HG03064 (cell line): Measurements from ENCODE around the gene ETS1.

Source experiments
- ATAC-seq: cut with Tn5 transposase; IDR thresholded peaks from one replicate; pipeline ENCODE4 v1.9.1; 2021; ENCODE audit warnings: low read depth; ENCODE audit not compliant: unreplicated experiment

ETS1 gene

DNA sequence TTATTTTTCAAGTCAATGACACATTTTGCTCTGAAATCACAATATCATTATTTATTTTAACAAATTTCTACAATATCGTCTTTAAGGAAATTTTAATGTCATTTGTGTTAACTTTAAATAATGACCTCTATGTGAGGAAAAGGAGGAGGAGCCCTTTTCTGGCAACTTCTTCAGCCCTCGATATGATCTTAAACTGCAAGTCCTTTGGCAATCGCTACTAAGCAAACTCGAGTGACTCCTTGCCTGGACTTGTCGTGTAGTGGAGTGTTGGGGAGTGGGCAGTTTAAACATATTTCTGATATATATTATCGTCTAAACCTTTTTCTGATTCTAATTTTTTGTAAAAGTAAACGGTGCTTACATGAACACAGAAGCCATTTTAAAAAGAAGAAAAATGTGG lies 16.7 kb downstream of the ETS1 start:
- no peak for ATAC-seq

DNA sequence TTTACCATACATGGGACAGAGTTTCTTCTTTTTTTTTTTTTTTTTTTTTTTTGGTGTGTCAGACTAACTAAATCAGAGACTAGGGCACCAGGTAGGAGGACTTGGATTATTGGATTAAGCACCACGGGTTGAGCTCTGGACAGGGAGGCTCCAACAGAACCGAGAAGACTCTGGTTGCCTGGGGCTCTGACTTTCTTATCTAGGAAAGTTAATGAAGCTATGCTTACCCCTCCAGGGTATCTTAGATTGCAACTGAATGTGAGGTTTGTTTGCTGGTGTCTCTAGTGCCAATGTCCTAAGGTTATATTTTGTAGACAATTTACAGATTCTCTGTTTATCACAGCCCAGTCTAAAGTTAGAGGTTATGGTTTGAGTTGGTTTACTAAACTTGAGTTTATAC lies 18.1 kb downstream of the ETS1 start:
- ATAC-seq: no peak

DNA sequence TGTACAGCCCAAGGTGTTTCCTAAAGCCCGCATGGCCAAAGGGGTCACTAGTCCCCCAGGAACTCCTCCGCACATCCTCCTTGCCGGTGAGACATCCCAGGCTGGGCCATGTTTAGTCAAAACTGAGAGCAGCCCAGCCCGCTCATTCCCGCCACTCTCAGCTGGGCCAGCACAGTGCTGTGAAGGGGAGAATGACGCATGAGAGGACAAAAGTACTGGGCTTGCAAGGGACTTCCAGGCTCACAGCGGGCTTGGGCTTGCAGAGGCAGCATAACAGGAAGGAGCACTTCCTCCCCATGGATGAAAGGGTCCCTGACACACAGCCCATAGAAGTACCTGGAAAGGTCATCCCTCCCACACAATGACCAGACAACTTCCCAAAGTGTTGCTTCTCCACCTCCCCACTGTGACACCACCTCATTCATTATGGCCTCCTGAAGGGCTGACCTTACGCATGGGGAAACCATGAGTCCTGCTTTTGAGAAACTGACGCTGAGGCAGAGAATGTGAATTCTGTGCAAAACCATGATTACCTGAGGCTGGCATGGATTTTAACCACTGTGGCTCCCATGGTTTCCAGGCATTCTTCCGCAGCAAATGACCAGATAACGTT lies 19.1 kb downstream of the ETS1 start:
- ATAC-seq: no peak

DNA sequence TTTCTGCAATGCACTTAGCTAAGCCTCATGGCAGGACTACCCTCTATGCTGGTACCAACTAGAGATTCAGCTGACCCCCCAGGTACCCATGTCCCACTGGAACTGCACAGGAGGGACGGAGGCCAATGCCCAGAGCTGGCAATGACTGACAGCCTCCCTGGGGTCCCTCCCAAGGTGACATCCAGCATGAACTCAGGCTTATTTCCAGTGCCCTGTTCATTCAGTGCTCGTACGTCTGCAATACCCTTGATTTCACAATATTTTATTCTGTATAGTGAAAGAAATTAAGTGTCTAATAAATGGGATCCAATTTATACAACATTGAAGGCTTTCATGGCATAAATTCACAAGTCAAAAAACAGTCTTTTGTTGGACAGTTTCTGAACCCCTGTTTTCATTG lies 20.2 kb downstream of the ETS1 start:
- no peak for ATAC-seq

DNA sequence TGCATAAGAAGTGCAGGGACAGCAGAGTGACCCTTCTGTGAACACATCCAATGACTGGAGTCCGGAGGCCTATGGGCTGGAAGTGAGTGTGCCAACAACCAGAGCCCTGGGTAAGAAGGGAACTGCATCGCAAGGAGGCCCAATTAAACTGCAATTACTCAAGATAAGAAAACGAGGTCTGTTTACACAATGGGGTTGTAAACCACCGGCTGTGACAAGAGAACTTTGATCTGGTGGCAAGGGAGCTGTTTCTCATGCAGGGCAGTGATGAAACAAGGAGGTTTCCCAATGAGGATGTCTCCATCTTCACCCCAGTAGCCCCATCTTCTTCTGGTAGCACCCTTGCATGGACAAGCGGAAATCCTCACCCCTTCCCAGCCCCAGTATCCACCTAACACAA lies 21.5 kb downstream of the ETS1 start:
- no peak for ATAC-seq

DNA sequence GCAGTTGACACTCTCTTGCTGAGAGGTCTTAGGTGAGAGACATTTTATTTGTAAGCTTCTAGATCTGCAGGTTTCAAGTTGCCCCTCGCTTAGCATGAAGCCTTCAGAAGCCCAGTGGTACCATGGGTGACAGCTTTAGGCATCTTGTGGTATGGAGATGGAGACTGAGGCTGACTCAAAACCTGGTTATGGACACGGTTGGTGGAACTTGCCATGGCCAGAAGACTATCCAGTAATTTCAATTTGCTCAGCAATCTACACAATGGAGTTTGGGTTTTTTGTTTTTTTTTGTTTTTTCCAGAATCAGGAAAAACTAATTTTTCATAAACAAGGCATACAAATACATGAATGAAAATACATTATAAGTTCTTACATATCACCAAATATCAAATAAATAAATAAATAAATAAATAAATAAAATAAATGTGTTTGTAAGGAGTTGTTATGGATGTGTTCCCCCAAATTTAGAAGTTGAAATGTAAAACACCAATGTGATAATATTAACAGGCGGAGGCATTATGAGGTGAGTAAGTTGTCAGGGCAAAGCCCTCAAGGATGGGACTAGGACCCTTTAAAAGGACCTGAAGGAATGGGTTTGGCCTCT lies 22.6 kb downstream of the ETS1 start:
- ATAC-seq: no peak

DNA sequence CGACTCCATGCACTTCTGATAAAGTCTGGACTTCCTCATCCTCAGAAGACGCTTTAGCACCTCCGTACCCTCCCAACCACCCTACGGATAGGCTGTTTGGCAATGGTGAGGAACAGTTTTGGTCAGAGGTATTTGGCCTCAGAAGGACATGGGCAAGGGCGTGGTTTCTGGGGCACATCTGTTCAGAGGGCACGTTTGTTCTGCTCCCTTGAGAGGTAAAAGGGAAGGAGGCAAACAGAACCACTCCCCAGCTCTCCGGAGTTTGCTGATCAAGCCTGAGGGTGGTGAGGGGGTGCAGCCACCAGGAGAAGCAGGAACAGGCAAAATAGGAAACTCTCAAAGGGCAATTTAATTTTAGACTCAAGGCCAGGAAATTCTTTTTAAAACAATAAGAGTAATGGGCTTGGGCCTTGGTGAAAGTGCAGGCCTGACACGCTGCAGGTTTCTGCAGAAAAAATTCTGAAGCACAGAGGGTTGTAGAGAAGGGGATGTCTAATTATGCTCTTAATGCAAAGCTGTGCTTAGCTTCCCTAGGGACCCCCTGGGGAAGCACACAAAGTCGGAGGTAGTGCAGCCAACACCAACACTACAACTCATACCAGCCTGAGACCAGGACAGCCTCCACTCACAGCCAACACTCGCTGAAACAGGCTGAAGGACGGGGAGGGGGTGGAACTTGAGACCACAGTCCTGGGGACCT lies 23.3 kb downstream of the ETS1 start:
- no peak for ATAC-seq

DNA sequence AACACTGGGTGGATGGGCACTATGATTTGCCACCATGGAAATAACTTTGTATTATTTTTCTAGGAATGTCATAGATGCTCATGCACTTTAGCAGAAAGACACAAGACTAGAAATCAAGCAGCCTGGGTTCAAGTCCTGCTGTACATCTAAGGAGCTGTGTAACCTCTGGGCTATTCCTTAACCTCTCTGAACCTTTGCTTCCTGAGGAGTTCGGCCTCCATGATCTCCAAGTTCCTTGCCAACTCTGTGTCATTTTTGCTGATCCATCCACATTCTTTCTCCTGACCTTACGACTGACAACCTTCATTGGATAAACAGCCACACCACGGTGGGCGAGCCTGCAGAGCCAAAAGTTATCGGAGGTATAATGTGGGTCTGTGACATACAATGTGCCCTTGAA lies 24.1 kb downstream of the ETS1 start:
- no peak for ATAC-seq

DNA sequence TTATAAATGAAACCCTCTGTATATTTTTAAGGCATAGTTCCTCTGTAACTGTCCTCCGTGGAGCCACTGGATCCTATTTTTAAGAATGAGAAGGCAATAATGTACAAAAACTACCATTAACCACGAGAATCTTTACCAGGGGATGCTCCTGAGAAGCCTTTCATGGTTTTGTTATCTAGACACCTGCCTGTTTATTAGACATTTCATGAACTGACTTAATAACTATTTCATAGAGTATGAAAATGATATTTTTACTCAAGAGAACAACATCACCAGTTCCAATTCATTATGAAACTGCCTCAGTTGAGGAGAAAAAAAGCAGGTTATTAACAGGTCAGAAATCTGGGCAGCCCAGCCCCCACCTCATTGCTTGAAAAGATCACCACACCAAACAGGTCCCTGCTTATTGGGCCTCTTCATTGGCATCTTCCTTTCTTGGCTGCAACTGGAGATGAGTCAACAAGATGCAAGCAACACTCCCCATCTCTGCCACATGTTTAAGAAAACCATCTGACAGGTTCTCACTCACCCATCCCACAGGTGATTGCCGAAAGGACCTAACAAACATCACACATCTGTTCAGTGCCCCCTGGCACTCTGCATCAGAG lies 27.8 kb downstream of the ETS1 start:
- ATAC-seq: no peak

DNA sequence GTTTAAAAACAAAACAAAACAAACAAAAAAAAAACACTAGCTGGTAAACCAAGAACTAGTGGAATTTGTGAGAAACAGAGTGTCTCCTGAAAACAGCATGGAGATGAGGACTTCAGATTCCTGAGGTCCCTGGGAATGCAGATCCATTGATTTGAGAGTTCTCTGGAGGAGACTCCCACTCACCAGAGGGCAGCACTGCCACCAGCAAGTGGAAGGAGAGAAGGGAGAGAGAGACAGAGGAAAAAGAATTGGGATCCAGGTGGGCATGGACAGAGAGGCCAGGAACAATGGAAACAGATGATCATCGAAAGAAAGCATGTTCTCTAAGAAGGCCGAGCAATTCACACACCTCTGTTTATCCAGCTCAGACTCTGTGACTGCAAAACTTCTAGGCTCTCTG lies 31.8 kb downstream of the ETS1 start:
- ATAC-seq: no peak

DNA sequence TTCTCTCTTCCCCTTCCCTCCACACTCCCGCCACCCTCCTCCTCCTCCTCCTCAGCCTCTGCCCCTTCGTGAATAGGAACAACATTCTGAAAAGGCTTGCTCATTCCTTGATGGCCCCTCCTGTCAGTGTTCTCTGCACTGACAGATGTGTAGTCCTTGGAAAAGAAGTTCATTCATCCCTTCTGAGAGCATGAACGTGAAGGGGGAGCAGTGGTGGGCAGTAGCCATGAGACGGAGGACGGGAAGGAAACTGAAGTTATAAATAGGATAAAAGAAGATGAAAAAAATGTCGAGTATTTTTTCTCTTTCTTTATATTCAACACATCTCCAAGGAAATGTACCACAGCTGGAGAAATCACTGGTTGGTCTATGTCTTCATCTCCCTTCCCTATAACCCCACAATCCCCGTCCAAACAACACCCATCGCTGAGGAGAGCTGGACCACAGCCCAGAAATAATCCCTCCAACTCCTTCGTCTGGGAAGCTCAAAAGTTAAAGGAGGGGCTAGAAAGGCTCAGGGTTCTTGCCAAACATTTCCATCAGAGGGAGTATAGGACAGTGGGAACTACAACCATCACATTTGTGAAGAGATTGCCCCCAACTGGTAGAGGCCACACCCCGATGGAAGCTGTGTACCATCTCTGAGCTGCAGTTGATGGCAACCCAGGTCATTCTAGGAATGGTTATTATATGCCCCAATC lies 33.5 kb downstream of the ETS1 start:
- ATAC-seq: no peak

DNA sequence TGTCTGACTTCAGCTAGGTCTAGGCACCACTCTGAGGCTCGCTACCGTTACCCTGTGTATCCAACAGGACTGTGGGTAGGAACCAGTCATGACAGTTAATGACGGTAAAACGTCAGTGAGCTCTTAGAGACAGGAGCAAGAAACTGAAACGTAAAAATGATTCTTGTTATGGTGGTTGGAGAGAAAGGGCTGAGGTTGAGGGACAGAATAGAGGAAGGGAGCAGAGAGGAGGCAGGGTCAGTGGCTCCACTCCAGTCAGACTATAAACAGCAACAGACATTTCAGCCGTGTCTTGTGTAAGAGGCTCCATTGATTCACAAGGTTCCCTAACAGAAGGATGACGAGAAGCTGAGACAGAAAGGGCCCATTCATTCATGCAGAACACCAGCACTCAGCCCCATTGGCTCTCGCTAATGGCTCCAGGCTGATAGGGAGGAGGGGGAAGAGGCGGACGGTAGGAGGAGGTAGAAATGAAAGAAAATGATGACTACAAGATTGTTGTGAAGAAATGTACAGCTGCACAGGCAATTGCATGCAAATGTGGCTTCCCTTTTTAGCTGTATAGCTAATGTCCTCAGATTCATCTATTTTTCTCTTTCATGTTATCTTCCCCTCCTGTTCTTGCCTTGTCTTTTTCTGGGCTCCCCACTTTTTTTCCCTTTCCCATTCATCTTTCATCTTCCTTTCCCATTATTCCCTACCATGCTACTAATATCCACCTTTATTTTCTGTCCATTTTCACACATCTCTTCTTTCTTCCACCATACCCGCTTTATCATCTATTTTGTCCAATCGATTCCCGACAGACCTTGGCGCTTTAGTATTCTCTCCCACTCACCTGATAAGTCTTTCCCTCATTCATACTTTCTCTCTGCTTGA lies 34.3 kb downstream of the ETS1 start:
- ATAC-seq: peak; percentile 52

DNA sequence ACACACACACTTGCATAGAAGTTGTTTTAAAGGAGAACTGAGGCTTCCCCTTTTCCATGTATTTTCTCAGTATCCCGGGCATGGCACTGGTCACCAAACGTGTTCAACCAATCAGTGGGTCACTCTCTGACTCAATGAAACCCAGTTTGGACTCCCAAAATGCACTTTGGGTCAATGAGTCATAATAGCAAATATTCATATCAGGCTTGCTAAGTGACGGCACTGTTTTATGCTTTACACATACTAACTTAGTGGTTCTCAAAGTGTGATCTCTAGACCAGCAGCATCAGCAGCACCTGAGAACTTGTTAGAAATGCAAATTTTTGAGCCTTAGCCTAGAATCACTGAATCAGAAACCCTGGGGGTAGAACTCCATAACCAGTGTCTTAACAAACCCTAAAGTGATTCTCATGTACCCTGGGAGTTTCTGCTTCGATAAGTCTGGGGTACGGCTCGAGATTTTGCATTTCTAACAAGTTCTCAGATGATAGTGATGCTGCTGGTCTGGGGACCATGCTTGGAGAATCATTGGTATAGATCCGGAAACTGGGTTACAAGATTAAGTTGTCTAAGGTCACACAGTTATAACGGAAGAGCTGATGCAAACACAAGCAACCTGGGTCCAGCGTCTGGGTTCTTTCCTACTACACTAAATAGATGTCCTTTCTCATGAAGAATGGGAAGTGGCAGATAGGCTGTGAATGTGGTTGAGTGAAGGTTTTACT lies 35.6 kb downstream of the ETS1 start:
- peak; percentile 59 for ATAC-seq

DNA sequence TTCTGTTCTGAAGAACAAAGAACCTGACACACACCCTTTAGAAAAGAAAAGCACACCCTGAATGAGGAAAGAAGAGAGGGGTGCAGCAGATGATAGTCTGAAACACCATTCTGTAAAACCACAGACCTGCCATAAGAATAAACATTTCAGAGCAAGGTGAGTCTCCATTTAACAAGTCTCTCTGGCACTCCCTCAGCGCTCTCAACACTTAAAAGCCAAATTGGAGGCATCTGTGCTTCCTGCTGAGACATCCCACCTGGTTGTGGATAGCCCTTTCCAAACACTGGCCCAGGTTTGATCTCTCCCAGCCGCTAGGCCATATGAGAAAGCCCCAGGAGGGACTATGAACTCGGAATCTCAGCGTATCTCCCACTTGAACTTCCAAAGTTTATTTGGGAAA lies 36.3 kb downstream of the ETS1 start:
- no peak for ATAC-seq

DNA sequence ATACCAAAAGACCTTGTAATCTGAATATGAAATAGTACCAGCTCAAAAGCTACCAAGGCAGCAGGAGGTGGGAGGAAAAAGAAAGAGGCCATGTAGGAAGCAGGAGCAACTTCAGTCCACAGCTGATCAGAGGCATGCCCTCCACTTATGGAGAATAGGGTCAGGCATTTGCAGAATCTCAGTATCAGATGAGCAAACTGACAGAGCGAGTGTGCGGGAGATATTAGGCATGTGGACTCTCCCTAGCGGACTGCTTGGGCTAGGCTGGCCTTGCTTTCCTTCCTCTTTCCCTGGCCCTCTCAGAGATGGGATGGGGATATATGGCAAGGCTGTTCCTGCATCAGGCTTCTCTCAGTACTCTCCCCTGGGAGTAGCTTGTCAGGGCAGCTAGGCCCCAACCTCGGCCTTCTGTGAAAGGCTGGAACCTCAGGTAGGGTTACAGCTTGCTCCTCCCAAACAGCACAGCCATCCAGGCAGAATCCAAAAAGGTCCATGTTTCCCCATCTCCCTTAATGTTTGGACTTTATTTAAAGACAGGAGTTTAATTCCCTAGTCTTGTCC lies 37.0 kb downstream of the ETS1 start:
- ATAC-seq: no peak

DNA sequence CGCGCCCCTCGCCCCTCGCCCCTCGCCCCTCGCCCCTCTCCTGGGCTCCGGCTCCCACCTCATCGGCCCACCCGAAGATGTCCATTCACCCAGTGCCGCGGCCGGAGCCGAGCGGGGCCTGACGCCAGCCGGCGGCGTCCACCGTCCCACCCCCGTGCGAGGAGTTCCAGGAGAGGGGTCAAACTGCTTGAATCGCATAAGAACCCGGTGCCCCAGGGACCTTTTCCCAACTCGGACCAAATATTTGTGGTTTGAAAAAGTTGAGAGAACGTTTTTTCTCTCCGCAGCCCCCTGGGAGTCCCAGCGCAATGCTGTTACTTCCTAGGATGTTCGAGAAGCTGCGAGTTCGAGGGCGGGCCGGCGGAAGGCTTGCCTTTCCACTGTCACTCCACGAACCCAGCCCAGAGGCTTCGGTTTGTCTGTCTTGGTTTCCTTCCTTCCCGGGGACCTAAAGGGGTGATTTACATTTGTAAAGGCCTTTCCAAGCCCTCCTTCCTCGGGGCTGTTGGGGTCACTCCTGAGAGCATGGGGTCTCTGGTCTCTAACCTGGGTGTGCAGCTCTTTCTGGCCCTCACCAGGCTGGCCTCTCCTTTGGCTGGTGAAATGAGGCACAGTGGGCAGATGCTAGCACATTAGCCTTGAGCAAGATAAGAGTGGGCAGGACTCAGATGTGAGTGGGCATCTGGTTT lies 38.0 kb downstream of the ETS1 start:
- no peak for ATAC-seq

DNA sequence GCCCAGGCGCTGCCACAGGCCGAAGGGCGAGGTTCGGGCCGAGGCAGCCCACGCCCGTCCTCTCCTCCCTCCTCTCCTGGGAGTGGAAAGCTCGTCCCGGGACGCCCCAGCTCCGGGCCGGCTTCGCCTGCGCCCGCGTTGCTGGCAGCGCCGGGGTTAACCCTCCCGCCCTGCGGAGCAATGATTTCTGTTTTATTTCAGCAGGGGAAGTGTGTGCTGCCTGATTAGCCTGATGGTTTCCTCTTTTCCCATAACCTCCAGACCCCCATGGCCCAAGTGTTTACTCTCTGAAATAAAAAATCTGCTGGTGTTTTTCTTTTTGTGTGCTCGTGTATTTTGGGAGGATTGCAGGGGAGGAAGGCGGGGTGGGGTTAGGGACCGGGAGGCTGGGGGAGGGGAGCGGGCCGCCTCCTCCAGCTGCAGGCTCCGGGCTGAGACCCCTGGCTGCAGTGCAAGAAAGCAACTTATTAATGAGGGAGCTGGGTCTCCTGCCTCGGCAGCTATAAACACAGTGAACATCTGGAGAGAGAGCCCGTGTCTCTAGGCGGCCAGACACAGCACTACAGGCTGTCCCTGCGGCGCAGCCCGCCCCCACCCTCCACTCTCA lies 38.6 kb downstream of the ETS1 start:
- ATAC-seq: no peak

DNA sequence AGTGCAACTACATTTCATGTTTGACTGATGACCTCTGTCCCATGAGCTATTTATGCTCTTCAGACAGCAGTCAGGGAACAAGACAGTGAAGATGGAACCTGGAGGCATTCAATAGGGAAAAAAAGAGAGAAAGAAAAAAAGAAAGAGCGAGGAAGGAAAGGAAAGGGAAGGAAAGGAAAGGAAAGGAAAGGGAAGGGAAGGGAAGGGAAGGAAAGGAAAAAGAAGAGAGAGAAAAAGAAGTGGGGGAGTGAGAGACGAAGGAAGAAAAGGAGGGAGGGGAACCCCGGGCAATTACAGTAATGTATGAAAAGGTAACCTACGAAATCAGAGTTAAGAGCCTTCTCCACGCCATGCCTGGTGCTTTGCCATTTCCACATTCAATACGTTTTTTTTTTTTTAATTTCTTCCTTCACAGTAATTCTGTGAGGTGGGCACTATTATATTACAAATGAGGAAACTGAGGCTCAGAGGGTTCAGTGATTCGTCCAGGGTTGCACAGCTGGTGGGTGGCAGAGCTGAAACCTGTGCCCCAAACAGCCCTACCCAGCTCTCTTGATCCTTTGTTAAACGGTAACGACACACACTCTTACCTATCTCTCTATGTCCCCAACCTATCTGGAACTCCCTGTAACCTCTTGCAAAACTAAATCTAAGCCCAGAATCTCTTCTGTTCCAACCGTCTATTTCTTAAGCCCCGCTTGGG lies 39.3 kb downstream of the ETS1 start:
- no peak for ATAC-seq
